ENCODE results near the gene CCDC171.

GRCh38 chr9:15882328-15882727 is 329.5 kb downstream of the CCDC171 start:
- TF ChIP-seq, protein P1, sequence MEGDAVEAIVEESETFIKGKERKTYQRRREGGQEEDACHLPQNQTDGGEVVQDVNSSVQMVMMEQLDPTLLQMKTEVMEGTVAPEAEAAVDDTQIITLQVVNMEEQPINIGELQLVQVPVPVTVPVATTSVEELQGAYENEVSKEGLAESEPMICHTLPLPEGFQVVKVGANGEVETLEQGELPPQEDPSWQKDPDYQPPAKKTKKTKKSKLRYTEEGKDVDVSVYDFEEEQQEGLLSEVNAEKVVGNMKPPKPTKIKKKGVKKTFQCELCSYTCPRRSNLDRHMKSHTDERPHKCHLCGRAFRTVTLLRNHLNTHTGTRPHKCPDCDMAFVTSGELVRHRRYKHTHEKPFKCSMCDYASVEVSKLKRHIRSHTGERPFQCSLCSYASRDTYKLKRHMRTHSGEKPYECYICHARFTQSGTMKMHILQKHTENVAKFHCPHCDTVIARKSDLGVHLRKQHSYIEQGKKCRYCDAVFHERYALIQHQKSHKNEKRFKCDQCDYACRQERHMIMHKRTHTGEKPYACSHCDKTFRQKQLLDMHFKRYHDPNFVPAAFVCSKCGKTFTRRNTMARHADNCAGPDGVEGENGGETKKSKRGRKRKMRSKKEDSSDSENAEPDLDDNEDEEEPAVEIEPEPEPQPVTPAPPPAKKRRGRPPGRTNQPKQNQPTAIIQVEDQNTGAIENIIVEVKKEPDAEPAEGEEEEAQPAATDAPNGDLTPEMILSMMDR (IDR thresholded peaks at IDR 0.05), result no peak
- TF ChIP-seq EP300 (IDR thresholded peaks at IDR 0.05) (no peak), POLR2A (IDR thresholded peaks at IDR 0.05) (no peak), POLR2AphosphoS5 (IDR thresholded peaks at IDR 0.05) (no peak)
